C4-2B (cell line): ENCODE results near the gene FUBP3.

Experiments
- ZFX ChIP-seq: fragments of 450-650 bp; IDR thresholded peaks from 2 replicates; pipeline ENCODE4 v1.6.1; 2017
- TF ChIP-seq, protein P1 (sequence below): fragments of 450-650 bp; conservative IDR thresholded peaks from 2 replicates; pipeline ENCODE4 v1.5.1; 2017; ENCODE audit warnings: mild to moderate bottlenecking

GRCh38 chr9:130548103-130548502 is 31.3 kb upstream of the FUBP3 start:
- TF ChIP-seq, protein P1, sequence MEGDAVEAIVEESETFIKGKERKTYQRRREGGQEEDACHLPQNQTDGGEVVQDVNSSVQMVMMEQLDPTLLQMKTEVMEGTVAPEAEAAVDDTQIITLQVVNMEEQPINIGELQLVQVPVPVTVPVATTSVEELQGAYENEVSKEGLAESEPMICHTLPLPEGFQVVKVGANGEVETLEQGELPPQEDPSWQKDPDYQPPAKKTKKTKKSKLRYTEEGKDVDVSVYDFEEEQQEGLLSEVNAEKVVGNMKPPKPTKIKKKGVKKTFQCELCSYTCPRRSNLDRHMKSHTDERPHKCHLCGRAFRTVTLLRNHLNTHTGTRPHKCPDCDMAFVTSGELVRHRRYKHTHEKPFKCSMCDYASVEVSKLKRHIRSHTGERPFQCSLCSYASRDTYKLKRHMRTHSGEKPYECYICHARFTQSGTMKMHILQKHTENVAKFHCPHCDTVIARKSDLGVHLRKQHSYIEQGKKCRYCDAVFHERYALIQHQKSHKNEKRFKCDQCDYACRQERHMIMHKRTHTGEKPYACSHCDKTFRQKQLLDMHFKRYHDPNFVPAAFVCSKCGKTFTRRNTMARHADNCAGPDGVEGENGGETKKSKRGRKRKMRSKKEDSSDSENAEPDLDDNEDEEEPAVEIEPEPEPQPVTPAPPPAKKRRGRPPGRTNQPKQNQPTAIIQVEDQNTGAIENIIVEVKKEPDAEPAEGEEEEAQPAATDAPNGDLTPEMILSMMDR, result no peak
- no peak for TF ChIP-seq ZFX
